ENCODE data around the gene DCAF8. TPM values are rescaled to one million over a fixed set of nuclear protein-coding genes. Genes with fewer than 3 reads are reported as not detected.

DCAF8 gene
- total RNA-seq, 2 donors from 2014 or later, result 185 to 238 TPM

GRCh38 chr1:160243767-160244166 is 18.6 kb downstream of the DCAF8 start:
- Histone ChIP-seq H3K27ac (ENCODE audit: low read depth, low read length) (no peak overlapping the region), H3K4me3 (ENCODE audit: low read length) (no peak overlapping the region), H3K4me1 (ENCODE audit: control insufficient read depth, insufficient read depth, low read length) (no peaks in the 10 kb centered on the region), H3K9ac (ENCODE audit: extremely low read depth, low read length, poor library complexity, severe bottlenecking) (no peak overlapping the region), H3K9me3 (ENCODE audit: control insufficient read depth, low read length) (no peaks in the 10 kb centered on the region), H3K36me3 (ENCODE audit: control insufficient read depth, insufficient read depth, low read length) (peaks cover 46% of the 10 kb centered on the region), H3K27me3 (ENCODE audit: control insufficient read depth, insufficient read depth, low read length, poor library complexity, severe bottlenecking) (no peaks in the 10 kb centered on the region)
- no peak for TF ChIP-seq CTCF (conservative IDR thresholded peaks at IDR 0.05)
- Mint-ChIP-seq H3K4me3 (no peak overlapping the region), H3K36me3 (ENCODE audit: low read depth) (peaks cover 50% of the 10 kb centered on the region), H3K9me3 (no peaks in the 10 kb centered on the region), H3K27me3 (ENCODE audit: insufficient read depth) (no peaks in the 10 kb centered on the region), H3K4me1 (peaks cover 13% of the 10 kb centered on the region), H3K27ac (no peak overlapping the region)
- no peak for DNase-seq

GRCh38 chr1:160239582-160240299 is 22.6 kb downstream of the DCAF8 start:
- no peaks in the 10 kb centered on the region for H3K9me3 Mint-ChIP-seq
- Histone ChIP-seq H3K9me3 (ENCODE audit: control insufficient read depth, low read length) (no peaks in the 10 kb centered on the region), H3K27ac (ENCODE audit: low read depth, low read length) (no peak overlapping the region), H3K36me3 (ENCODE audit: control insufficient read depth, insufficient read depth, low read length) (peaks cover 82% of the 10 kb centered on the region), H3K27me3 (ENCODE audit: control insufficient read depth, insufficient read depth, low read length, poor library complexity, severe bottlenecking) (no peaks in the 10 kb centered on the region), H3K4me1 (ENCODE audit: control insufficient read depth, insufficient read depth, low read length) (no peaks in the 10 kb centered on the region), H3K4me3 (ENCODE audit: low read length) (no peak overlapping the region), H3K9ac (ENCODE audit: extremely low read depth, low read length, poor library complexity, severe bottlenecking) (no peak overlapping the region)
- 95 to 96% methylated on average over 20 to 24 of the region's 24 CpGs for WGBS, 2 experiments (ENCODE audit: insufficient coverage in 1 of 2, insufficient read length in 1 of 2)
- no peak overlapping the region for H3K4me3 Mint-ChIP-seq
- peaks cover 77% of the 10 kb centered on the region for H3K36me3 Mint-ChIP-seq (ENCODE audit: low read depth)
- H3K4me1 Mint-ChIP-seq, result peaks cover 3% of the 10 kb centered on the region
- no peak for TF ChIP-seq CTCF (conservative IDR thresholded peaks at IDR 0.05)
- H3K27ac Mint-ChIP-seq, result no peak overlapping the region
- no peaks in the 10 kb centered on the region for H3K27me3 Mint-ChIP-seq (ENCODE audit: insufficient read depth)
- no peak for DNase-seq

- H3K27me3 ChIP-seq (ENCODE audit: control insufficient read depth, insufficient read depth, low read length, poor library complexity, severe bottlenecking), result no peaks in the 10 kb centered on the region
- Mint-ChIP-seq H3K27ac (no peak overlapping the region), H3K36me3 (ENCODE audit: low read depth) (peaks cover 75% of the 10 kb centered on the region), H3K9me3 (no peaks in the 10 kb centered on the region), H3K4me3 (no peak overlapping the region), H3K4me1 (peaks cover 9% of the 10 kb centered on the region), H3K27me3 (ENCODE audit: insufficient read depth) (no peaks in the 10 kb centered on the region)
- no peaks in the 10 kb centered on the region for H3K4me1 ChIP-seq (ENCODE audit: control insufficient read depth, insufficient read depth, low read length)
- no peak for TF ChIP-seq CTCF (conservative IDR thresholded peaks at IDR 0.05)
- no peak for DNase-seq
- H3K9me3 ChIP-seq (ENCODE audit: control insufficient read depth, low read length), result no peaks in the 10 kb centered on the region
- H3K9ac ChIP-seq (ENCODE audit: extremely low read depth, low read length, poor library complexity, severe bottlenecking), result no peak overlapping the region
- 89 to 94% methylated on average over 2 to 5 of the region's 5 CpGs for WGBS, 2 experiments (ENCODE audit: insufficient coverage in 1 of 2, insufficient read length in 1 of 2)
- peaks cover 86% of the 10 kb centered on the region for H3K36me3 ChIP-seq (ENCODE audit: control insufficient read depth, insufficient read depth, low read length)
- H3K27ac ChIP-seq (ENCODE audit: low read depth, low read length), result no peak overlapping the region
- no peak overlapping the region for H3K4me3 ChIP-seq (ENCODE audit: low read length)
Measured at GRCh38 chr1:160238408-160238807, 23.9 kb downstream of the DCAF8 start.
